IPS-11a (cell line): Measurements from ENCODE around the gene CHN1.

Source experiments
- H3K4me3 ChIP-seq: one replicate; pipeline ENCODE4 v1.5.1; 2013; ENCODE audit warnings: low read depth, low read length, control low read depth

The CHN1 gene

DNA sequence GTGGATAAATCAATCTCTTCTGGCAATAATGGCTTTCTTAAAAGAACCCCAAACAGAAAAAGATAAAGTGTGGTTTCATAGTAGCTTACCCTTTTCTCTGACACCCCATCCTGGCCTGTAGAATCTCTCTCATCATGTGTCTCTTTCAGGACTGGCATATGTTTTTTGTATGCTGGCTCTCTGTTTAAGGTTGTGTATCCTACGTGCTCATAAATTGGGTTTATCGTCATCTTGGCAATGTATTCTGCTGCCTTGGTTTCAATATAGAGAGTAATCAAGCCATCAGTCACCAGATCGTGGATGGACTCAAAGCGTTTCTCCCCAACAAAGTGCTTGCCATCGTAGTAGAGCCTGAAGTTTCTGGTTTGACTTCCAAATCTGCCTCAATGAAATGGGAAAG, 127.4 kb downstream of the CHN1 start:
- no peak overlapping the region for H3K4me3 ChIP-seq

- H3K4me3 ChIP-seq, result no peak overlapping the region
Observed at GRCh38 chr2:174877301-174877700, 127.9 kb downstream of the CHN1 start.

DNA sequence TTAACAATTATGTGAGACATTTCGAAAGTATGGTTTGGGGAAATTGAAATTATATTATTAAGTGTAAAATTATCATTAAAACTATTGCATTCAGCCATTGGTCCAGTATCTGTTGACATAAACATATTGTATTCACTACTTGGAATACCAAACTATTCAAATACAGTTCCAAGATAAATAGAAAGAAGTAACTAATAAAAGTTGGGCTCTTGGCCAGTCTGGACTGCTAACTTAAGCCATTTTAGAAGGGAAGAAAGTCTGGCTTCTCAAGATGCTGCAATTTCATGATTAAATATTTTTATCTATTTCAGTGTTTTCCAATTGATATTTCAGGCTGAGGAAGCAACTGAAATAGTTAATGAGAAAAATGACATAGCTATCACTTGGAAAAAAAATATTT, 131.1 kb downstream of the CHN1 start:
- no peak overlapping the region for H3K4me3 ChIP-seq

GRCh38 chr2:174873471-174873870, 131.7 kb downstream of the CHN1 start:
- H3K4me3 ChIP-seq, result no peak overlapping the region

GRCh38 chr2:174870787-174871186, 134.4 kb downstream of the CHN1 start:
- H3K4me3 ChIP-seq, result no peak overlapping the region

GRCh38 chr2:174868878-174869277, 136.3 kb downstream of the CHN1 start:
- H3K4me3 ChIP-seq, result no peak overlapping the region

DNA sequence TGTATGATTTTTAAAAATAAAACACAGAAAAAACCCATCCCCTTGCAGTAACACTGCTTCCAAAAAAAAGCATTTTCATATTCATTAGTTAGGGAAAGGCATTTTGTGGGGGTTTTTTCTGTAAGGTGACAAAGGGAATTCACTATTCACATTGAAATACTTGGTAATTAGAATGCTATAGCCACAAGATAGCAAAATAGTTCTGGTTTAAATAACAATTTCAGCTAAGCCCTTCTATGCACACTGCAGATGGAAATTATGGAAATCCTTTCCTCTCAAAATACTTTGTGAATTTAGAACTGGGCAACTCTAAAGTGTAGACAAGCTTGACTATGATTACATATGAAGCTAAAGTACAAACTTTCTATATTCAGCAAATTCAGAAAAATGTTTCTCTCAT, 138.8 kb downstream of the CHN1 start:
- no peak overlapping the region for H3K4me3 ChIP-seq

- H3K4me3 ChIP-seq, result no peak overlapping the region
Observed at GRCh38 chr2:174863183-174863582, 142.0 kb downstream of the CHN1 start.

DNA sequence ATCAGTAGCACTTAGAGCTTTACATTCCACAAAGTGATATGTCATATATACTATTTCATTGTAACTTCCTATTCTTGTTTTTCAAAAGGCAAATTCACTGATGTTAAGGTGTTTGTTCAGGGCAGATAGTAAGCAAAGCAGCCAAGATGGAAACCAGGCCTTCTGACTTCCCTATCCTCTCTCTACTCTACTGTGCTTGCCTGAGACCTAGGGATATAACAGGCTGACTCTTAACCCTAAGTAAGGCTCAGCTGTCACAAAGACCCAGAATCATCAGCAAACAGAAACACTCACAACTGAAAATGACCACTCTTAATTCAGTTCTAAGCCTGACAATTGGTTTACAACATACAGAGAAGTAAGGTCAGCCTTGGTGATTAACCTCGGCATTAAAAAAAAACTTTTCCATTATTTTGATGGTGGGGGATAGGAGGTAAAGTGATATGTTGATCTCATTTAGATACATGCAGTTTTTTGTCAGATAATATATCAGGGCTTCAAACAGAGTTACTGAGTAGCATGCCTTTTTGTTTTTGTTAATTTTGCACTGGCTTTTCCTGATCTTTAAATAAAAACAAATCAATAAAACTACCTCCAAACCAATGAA, 145.5 kb downstream of the CHN1 start:
- no peak overlapping the region for H3K4me3 ChIP-seq

DNA sequence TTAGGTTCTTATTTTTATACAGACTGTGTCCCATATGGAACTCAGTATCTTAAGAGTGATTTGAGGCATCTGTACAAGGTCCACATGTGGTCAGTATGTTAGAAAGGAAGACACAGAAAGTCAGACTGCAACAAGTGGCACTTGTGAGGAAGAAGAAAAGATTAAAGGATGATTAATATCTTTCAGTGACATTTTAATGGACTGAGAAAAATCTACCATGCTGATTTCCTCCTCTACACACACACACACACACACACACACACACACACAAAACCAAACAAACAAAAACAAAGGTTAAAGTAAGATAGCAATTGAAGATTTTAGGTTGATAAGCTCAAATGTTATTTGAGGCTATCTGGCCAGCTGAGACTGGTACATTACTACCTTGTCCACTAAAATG, 146.4 kb downstream of the CHN1 start:
- no peak overlapping the region for H3K4me3 ChIP-seq

GRCh38 chr2:174856447-174856846, 148.7 kb downstream of the CHN1 start:
- H3K4me3 ChIP-seq, result no peak overlapping the region

GRCh38 chr2:174846941-174847938, 157.9 kb downstream of the CHN1 start:
- no peak overlapping the region for H3K4me3 ChIP-seq

DNA sequence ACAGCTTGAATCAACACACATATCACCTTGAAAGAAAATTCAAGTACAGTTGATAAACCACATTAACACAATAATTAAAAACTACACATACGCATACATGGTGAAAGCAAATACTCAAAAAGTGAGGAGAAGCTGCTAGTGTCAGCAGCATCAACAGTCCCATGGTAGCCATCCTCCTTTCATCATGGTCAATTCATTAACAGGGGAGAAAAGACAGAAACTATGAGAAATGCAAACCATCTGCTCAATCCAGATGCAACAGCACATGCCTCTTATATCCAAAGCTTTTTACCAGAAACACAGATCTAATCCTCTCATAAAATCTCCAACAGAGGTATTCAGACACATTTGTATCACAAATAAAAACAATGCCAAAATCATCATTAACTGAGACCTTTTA, 159.0 kb downstream of the CHN1 start:
- H3K4me3 ChIP-seq, result no peak overlapping the region

- no peak overlapping the region for H3K4me3 ChIP-seq
Observed at GRCh38 chr2:174844295-174844708, 160.9 kb downstream of the CHN1 start.

DNA sequence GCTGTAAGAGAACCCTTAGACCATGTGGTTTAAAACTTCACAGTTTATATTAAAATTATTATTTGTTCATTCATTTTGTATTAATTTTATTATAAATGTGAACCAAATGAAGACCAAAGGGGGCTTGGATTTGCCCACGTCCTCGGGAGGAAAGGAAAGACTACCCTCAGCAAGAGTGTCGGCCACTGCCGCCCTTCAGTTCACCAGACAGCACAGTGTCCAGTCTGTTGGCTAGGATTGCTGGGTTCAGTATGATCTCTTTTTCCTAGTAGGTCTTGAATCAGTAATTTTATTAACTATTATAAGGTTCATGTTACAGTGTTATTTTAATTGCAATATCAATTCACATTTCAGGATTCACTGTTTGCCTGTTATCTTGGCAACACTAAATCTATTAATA, 162.7 kb downstream of the CHN1 start:
- H3K4me3 ChIP-seq, result no peak overlapping the region

DNA sequence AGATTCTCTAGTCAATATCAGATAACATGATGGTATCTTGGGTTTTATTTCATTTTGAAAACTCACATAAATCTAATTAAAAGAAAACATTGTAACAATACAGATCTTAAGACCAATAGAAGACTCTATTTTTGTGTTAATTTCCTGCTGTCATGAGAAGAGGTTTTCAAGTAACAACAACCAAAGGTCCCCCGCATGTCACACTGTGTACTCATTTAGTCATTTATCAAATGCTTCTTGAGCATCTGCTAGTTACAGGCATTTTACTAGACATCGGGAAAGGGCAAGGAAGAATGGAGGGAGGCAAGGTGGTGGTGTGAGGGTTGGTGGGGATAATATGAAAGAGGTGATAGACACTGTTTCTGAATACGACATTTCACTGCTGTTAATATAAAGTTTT, 163.2 kb downstream of the CHN1 start:
- no peak overlapping the region for H3K4me3 ChIP-seq

DNA sequence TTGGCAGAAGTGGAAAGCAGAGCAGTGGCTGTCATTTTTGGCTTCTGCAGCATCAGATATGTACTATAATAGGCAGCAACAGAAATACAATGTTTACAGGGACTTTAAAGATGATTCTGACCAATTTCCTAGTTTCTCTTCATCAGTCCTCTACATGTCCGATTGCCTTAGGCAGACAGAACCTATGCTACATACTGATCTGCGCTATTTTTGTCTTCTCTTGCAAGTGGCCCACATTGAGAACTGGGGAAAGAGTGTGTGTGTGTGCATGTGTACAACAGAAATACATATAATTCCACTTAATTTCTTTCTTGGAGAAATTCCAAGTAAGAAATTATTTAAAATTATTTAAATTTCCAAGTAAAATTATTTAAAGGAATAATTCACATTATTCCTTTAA, 163.8 kb downstream of the CHN1 start:
- H3K4me3 ChIP-seq, result no peak overlapping the region

DNA sequence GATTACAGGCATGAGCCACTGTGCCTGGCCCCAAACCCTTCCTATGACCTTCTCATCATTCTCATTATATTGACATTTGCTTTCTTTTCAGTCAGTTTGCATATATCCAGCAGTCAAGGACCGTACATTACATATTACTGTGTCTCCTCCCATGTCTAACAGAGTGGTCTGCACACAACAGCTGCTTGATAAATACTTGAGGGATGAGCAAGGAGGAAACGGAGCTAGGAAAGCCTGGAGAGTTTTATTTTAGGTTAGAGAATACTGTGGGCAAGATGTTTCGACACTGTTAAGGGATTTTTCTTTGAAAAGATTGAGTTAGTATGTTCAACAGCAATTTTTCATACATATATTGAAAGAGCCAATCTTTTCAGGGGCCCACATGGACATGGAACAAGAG, 164.7 kb downstream of the CHN1 start:
- H3K4me3 ChIP-seq, result no peak overlapping the region

GRCh38 chr2:174839662-174840061, 165.5 kb downstream of the CHN1 start:
- no peak overlapping the region for H3K4me3 ChIP-seq

DNA sequence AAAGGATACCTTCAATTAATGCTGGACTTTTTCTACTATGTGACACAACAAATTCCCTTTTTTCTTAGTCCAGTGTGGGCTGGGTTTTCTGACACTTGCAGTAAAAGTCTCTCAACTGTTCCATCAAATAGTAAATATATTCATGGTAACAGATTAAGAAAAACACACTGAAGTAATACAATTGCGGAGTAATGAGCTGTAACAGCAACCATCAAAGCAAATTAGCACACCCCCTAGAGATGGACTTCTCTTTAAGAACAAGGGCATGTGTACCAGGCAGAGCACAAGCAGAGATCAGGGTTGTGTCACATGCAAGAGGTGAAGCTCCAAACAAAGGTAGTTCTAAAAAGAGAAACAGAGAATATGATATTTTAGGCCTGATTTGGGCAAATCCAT, 168.2 kb downstream of the CHN1 start:
- no peak overlapping the region for H3K4me3 ChIP-seq

DNA sequence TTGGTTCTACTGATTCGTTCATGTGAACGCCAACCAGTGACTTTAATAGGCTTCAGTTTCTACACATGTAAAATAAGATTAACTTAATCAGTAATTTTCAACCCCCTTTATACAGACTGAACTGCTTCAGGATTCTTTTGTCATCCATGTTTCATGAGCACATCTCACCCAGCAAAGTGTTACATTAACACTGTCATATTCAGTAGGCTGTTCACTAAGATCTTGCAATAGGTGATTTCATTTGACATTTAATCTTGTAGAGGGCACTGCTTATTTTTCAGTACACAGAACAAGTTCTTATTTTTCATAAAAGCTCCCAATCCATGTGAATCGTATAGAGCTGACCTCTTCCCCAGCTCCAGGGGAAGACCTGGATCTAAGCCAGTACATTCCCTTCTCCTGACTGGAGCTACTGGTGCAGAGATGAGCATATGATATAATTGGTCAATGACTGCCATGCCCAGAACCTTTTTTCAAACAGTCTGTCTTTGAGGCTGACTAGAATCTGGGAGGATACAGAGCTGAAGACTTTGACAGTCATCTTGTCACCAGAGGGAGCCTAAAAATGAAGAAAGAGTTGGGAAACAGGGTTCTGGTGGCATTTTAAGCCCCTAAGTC, 168.7 kb downstream of the CHN1 start:
- no peak overlapping the region for H3K4me3 ChIP-seq

DNA sequence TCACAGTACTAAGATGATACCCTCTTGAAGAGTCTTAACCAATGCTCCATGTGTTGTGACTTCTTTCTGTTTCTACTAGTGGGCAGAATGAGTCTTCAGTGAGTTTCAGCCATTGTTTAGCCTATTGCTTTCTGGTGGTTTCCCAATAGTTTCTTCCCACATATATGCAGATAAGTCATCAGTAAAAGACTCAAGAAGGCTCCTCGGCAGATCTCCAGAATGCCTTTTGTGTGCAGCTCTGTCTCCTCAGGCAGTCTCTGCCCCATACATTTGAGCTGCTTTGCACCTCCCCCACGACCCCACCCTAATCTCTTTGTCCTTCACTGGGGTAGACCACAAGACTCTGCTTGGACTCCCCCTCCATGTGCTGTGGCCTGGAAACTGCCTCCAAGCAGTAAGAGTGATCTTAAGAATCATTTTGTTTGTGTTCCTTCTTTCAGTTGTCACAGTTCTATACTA, 169.4 kb downstream of the CHN1 start:
- H3K4me3 ChIP-seq, result no peak overlapping the region
